ENCODE data around the gene PCNX2. TPM values are rescaled to one million over a fixed set of nuclear protein-coding genes. Genes with fewer than 3 reads are reported as not detected.

PCNX2 gene
- total RNA-seq, 1 experiment from 2014 or later: 15.3 TPM

DNA sequence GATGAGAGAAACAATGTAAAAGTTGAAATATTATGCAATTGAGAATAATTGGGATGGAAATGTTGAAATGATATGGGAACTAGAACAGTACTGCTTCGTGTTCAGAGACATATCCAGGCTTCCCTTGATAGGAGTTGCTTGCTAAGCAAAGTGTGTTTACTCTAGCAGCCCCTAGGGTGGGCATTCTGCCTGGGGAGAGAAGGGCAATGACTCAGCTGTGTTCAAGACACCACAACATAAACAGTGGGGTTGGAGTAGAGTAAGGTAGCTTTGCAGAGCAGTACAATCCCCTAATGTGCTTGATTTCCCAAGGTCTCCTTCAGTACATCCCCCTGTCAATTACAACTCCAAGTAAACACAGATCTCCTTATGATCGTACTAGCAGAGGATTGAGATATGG, 4.8 kb upstream of the PCNX2 start:
- H3K36me3 ChIP-seq (ENCODE audit: control insufficient read depth in 1 of 2, insufficient read depth in 2 of 2, low read length in 2 of 2): no peaks in the 10 kb centered on the region
- no peak overlapping the region for H3K4me2 ChIP-seq (ENCODE audit: low read length)
- H2AFZ ChIP-seq (ENCODE audit: low read depth, low read length, poor library complexity, severe bottlenecking): no peak overlapping the region
- H4K20me1 ChIP-seq (ENCODE audit: insufficient read depth): no peaks in the 10 kb centered on the region
- DNase-seq (ENCODE audit: low read depth, low spot score) (no peak), ATAC-seq (no peak)
- TF ChIP-seq SIN3A (IDR thresholded peaks at IDR 0.05; ENCODE audit: low read depth): no peak
- no peak for TF ChIP-seq EZH2 (IDR thresholded peaks at IDR 0.05)
- no peak for TF ChIP-seq CBX3 (IDR thresholded peaks at IDR 0.05; ENCODE audit: low read depth)
- no peak for TF ChIP-seq ZFX (IDR thresholded peaks at IDR 0.05)
- TF ChIP-seq RAD21 (IDR thresholded peaks at IDR 0.05; ENCODE audit: low read depth): no peak
- TF ChIP-seq, protein P1, sequence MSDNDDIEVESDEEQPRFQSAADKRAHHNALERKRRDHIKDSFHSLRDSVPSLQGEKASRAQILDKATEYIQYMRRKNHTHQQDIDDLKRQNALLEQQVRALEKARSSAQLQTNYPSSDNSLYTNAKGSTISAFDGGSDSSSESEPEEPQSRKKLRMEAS (IDR thresholded peaks at IDR 0.05): no peak
- TF ChIP-seq, protein P2, sequence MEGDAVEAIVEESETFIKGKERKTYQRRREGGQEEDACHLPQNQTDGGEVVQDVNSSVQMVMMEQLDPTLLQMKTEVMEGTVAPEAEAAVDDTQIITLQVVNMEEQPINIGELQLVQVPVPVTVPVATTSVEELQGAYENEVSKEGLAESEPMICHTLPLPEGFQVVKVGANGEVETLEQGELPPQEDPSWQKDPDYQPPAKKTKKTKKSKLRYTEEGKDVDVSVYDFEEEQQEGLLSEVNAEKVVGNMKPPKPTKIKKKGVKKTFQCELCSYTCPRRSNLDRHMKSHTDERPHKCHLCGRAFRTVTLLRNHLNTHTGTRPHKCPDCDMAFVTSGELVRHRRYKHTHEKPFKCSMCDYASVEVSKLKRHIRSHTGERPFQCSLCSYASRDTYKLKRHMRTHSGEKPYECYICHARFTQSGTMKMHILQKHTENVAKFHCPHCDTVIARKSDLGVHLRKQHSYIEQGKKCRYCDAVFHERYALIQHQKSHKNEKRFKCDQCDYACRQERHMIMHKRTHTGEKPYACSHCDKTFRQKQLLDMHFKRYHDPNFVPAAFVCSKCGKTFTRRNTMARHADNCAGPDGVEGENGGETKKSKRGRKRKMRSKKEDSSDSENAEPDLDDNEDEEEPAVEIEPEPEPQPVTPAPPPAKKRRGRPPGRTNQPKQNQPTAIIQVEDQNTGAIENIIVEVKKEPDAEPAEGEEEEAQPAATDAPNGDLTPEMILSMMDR (IDR thresholded peaks at IDR 0.05 in 2 of 3, conservative IDR thresholded peaks at IDR 0.05 in 1 of 3; ENCODE audit: borderline replicate concordance in 1 of 3, insufficient read depth in 1 of 3, low read depth in 2 of 3, low read length in 2 of 3): no peak
- TF ChIP-seq TCF7L2 (IDR thresholded peaks at IDR 0.05; ENCODE audit: borderline replicate concordance, extremely low read depth, insufficient read depth, insufficient read length): no peak
- no peak for TF ChIP-seq REST (IDR thresholded peaks at IDR 0.05; ENCODE audit: low read depth)
- TF ChIP-seq ATF3 (IDR thresholded peaks at IDR 0.05): no peak
- TF ChIP-seq YY1 (IDR thresholded peaks at IDR 0.05; ENCODE audit: extremely low read depth, insufficient replicate concordance, low read depth, low read length): no peak
- TF ChIP-seq POLR2A (IDR thresholded peaks at IDR 0.05; ENCODE audit: borderline replicate concordance, extremely low read depth, insufficient read depth, insufficient read length): no peak
- TF ChIP-seq CEBPB (IDR thresholded peaks at IDR 0.05; ENCODE audit: low read depth): no peak
- TF ChIP-seq SRF (IDR thresholded peaks at IDR 0.05; ENCODE audit: low read depth): no peak
- no peak overlapping the region for H3K9ac ChIP-seq (ENCODE audit: low read length)
- H3K79me2 ChIP-seq (ENCODE audit: insufficient read depth, low read length): no peaks in the 10 kb centered on the region
- no peaks in the 10 kb centered on the region for H3K9me3 ChIP-seq (ENCODE audit: control insufficient read depth in 1 of 2, insufficient read depth in 1 of 2, low read depth in 1 of 2, low read length in 2 of 2)
- intact Hi-C loops (cut with micrococcal nuclease): loop anchor here (5.0 to 10.0 kb wide), 7 partner anchors 67 to 1014 kb away; no protein-coding TSS in a partner anchor
- RAD21 ChIA-PET (ENCODE audit: low non-redundant PET in 1 of 2, low total read pairs in 2 of 2, uncharacterized antibody in 2 of 2, unreplicated experiment in 2 of 2): no interaction called here
- no peaks in the 10 kb centered on the region for H3K27me3 ChIP-seq (ENCODE audit: insufficient read depth, low read length)
- peaks cover 3 to 12% of the 10 kb centered on the region in 2 experiments; a peak in 3 of 4 replicates for H3K4me1 ChIP-seq (ENCODE audit: control insufficient read depth in 1 of 2, insufficient read depth in 2 of 2, low read length in 2 of 2)
- no TSS peak for BruUV-seq (replicated peaks)
- CTCF ChIA-PET: interaction anchor here (0.6 kb wide), 1 partner anchor 887 kb away, joined by 3 read pairs; no protein-coding TSS in a partner anchor
- no peak overlapping the region for H3K4me3 ChIP-seq (replicated peaks in 1 of 2; ENCODE audit: low read depth in 1 of 2, low read length in 2 of 2)
- POLR2A ChIA-PET: no interaction called here
- H3K27ac ChIP-seq (ENCODE audit: low read depth, low read length): no peak overlapping the region
- no peaks in the 10 kb centered on the region for H3K9me2 ChIP-seq (ENCODE audit: insufficient read depth)

Measured in HCT116 (cell line).